Mesenchymal stem cell (in vitro differentiated cells and primary cell): Measurements from ENCODE around the gene IL16.

Experiments used
- DNase-seq: peaks from one replicate; pipeline ENCODE4 v3.0.0-alpha.2; 2013
- H2AFZ ChIP-seq: one replicate; pipeline ENCODE4 v1.6.1; 2013; ENCODE audit warnings: low read depth, mild to moderate bottlenecking, control low read depth, inconsistent platforms, low read length, moderate library complexity
- H2AK5ac ChIP-seq: 2 replicates; pipeline ENCODE4 v1.6.1; 2013; ENCODE audit warnings: low read length, moderate library complexity, mild to moderate bottlenecking, inconsistent platforms; ENCODE audit not compliant: severe bottlenecking
- H2BK120ac ChIP-seq: one replicate; pipeline ENCODE4 v1.6.1; 2013; ENCODE audit warnings: low read depth, mild to moderate bottlenecking, inconsistent platforms, low read length, moderate library complexity
- H2BK12ac ChIP-seq, 2 experiments: one replicate each; pipeline ENCODE4 v1.6.1; 2013; ENCODE audit warnings: inconsistent platforms in 2 of 2, low read length in 2 of 2, mild to moderate bottlenecking in 2 of 2, moderate library complexity in 2 of 2, control low read depth in 1 of 2
- H2BK15ac ChIP-seq: one replicate; pipeline ENCODE4 v1.6.1; 2013; ENCODE audit warnings: mild to moderate bottlenecking, low read depth, inconsistent platforms; ENCODE audit not compliant: poor library complexity, severe bottlenecking
- H2BK5ac ChIP-seq: 2 replicates; pipeline ENCODE4 v1.6.1; 2013; ENCODE audit warnings: low read depth, mild to moderate bottlenecking, low read length, control low read depth, inconsistent platforms; ENCODE audit not compliant: poor library complexity, severe bottlenecking
- H3K14ac ChIP-seq, 2 experiments: one replicate each; pipeline ENCODE4 v1.6.1; 2013; ENCODE audit warnings: inconsistent platforms in 2 of 2, low read length in 2 of 2, control low read depth in 1 of 2, mild to moderate bottlenecking in 1 of 2, moderate library complexity in 1 of 2
- H3K18ac ChIP-seq, 2 experiments: one replicate each; pipeline ENCODE4 v1.6.1; 2013; ENCODE audit warnings: inconsistent platforms in 2 of 2, low read length in 2 of 2, control low read depth in 1 of 2, low read depth in 1 of 2, mild to moderate bottlenecking in 1 of 2
- H3K23ac ChIP-seq, 2 experiments: one replicate each; pipeline ENCODE4 v1.6.1; 2013; ENCODE audit warnings: inconsistent platforms in 2 of 2, low read length in 2 of 2, mild to moderate bottlenecking in 2 of 2, moderate library complexity in 2 of 2, control low read depth in 1 of 2
- H3K27ac ChIP-seq: 2 replicates; pipeline ENCODE4 v1.5.1; 2013; ENCODE audit warnings: mild to moderate bottlenecking, moderate library complexity, low read length, control low read depth, inconsistent platforms; ENCODE audit not compliant: poor library complexity, severe bottlenecking
- H3K27me3 ChIP-seq, 2 experiments: 2 replicates each; pipeline versions ENCODE4 v1.6.1 to v1.7.0; 2013; ENCODE audit warnings: low read length in 2 of 2, mild to moderate bottlenecking in 2 of 2, moderate library complexity in 2 of 2, control low read depth in 1 of 2, inconsistent platforms in 1 of 2; ENCODE audit not compliant: control insufficient read depth in 1 of 2, insufficient read depth in 1 of 2
- H3K36me3 ChIP-seq, 2 experiments: 2 replicates each; pipeline versions ENCODE4 v1.6.1 to v1.7.0; 2013; ENCODE audit warnings: low read length in 2 of 2, control low read depth in 1 of 2, inconsistent platforms in 1 of 2, low read depth in 1 of 2, mild to moderate bottlenecking in 1 of 2; ENCODE audit not compliant: insufficient read depth in 2 of 2, control insufficient read depth in 1 of 2
- H3K4ac ChIP-seq, 2 experiments: one replicate each; pipeline ENCODE4 v1.6.1; 2013; ENCODE audit warnings: inconsistent platforms in 2 of 2, low read length in 2 of 2, mild to moderate bottlenecking in 2 of 2, moderate library complexity in 2 of 2, control low read depth in 1 of 2, low read depth in 1 of 2
- H3K4me1 ChIP-seq: 2 replicates; pipeline ENCODE4 v1.6.1; 2013; ENCODE audit warnings: low read depth, low read length, control low read depth; ENCODE audit not compliant: control insufficient read depth, insufficient read depth
- H3K4me2 ChIP-seq: 2 replicates; pipeline ENCODE4 v1.6.1; 2013; ENCODE audit warnings: low read length, mild to moderate bottlenecking, inconsistent platforms; ENCODE audit not compliant: poor library complexity, severe bottlenecking
- H3K4me3 ChIP-seq, 2 experiments: 2 replicates each; pipeline versions ENCODE4 v1.5.1 to v1.7.0; 2013; ENCODE audit warnings: low read length in 2 of 2, mild to moderate bottlenecking in 2 of 2, control low read depth in 1 of 2, low read depth in 1 of 2; ENCODE audit not compliant: insufficient read depth in 1 of 2
- H3K79me1 ChIP-seq: replicated peaks from 2 replicates; pipeline ENCODE4 v1.6.1; 2013; ENCODE audit warnings: mild to moderate bottlenecking, control low read depth, low read length, inconsistent platforms; ENCODE audit not compliant: poor library complexity, severe bottlenecking
- H3K9ac ChIP-seq: 2 replicates; pipeline ENCODE4 v1.7.0; 2013; ENCODE audit warnings: mild to moderate bottlenecking, low read length, moderate library complexity
- H3K9me3 ChIP-seq: 2 replicates; pipeline ENCODE4 v1.7.0; 2013; ENCODE audit warnings: mild to moderate bottlenecking, low read length; ENCODE audit not compliant: control insufficient read depth
- H4K8ac ChIP-seq: one replicate; pipeline ENCODE4 v1.6.1; 2013; ENCODE audit warnings: inconsistent platforms, mild to moderate bottlenecking, low read length, moderate library complexity
- H4K91ac ChIP-seq: one replicate; pipeline ENCODE4 v1.6.1; 2013; ENCODE audit warnings: mild to moderate bottlenecking, low read length, inconsistent platforms
- WGBS: methylation state at CpG from one replicate; pipeline ENCODE4 v1.1.7; 2013; ENCODE audit warnings: mixed read lengths; 5-methylcytosine and 5-hydroxymethylcytosine counted together

The IL16 gene

DNA sequence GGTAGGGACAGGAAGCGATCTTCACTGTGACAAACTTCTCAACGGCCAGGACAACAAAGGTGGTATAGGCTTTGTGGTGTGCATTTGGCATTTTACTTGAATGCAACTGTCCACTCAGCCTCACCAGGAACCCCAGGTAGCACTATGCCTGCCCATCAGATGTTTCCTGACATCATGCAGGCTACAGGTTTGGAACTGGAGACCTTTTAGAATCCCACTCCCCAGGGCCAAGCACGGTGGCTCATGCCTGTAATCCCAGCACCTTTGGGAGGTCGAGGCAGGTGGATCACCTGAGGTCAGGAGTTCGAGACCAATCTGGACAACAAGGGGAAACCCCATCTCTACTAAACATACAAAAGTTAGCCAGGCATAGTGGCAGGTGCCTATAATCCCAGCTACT, 117.7 kb downstream of the IL16 start:
- Histone ChIP-seq H3K4me1 (peaks cover 8% of the 10 kb centered on the region), H3K4ac (no peak overlapping the region), H3K18ac (no peak overlapping the region), H2AK5ac (peak overlapping the region; percentile 88), H2BK12ac (no peak overlapping the region), H2BK15ac (no peak overlapping the region), H3K27ac (no peak overlapping the region), H3K36me3 (peaks cover 40 to 52% of the 10 kb centered on the region in 2 experiments), H2BK120ac (no peak overlapping the region), H3K4me2 (no peak overlapping the region), H4K8ac (no peak overlapping the region), H2BK5ac (no peak overlapping the region), H3K14ac (no peak overlapping the region), H3K4me3 (no peak overlapping the region), H3K27me3 (no peaks in the 10 kb centered on the region), H4K91ac (no peak overlapping the region), H3K9me3 (no peaks in the 10 kb centered on the region), H3K23ac (no peak overlapping the region), H3K9ac (no peak overlapping the region), H3K79me1 (no peaks in the 10 kb centered on the region), H2AFZ (no peak overlapping the region)
- DNase-seq: no peak
- 100% methylated on average over 5 of the region's 5 CpGs for WGBS

DNA sequence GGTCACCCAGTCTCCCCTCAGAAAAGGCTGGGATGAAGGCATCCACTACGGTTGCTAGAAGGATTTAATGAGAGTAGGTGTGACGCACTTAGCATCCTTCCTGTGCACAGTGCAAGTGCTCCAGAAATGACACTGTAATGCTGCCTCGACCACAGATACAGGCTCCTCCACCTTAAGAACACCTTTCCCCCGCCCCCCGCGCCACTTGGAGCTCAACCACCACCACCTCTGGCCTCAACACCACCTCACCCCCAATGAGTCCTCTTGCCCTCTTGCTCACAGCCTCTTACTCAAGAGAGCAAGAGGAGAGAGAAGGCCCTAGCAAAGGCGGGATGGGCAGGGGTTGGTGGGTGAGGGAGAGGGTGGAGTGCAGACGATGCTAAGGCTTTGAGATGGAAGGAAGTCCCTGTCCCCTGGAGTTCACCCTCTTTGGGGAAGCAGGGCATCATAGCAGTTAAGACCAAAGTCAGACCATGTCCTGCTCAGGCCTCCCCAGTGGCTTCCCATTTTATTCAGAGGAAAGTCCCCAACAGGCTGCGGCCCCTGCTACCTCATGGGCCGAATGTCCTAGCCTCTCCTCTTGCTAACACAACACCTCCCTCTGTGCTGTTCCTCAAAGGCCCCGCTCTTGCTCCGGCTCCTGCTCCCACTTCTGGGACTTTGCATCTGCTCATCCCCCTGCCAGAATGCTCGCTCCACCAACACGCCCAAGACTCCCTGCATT, 118.9 kb downstream of the IL16 start:
- no peak overlapping the region for H2AFZ ChIP-seq
- no peak overlapping the region for H3K18ac ChIP-seq
- WGBS: 91% methylated on average over 11 of the region's 14 CpGs
- no peak overlapping the region for H3K9ac ChIP-seq
- H3K14ac ChIP-seq: no peak overlapping the region
- no peak overlapping the region for H4K91ac ChIP-seq
- H3K9me3 ChIP-seq: no peaks in the 10 kb centered on the region
- no peak overlapping the region for H2BK15ac ChIP-seq
- H2BK120ac ChIP-seq: no peak overlapping the region
- no peak overlapping the region for H3K23ac ChIP-seq
- no peak overlapping the region for H4K8ac ChIP-seq
- H3K27me3 ChIP-seq: no peaks in the 10 kb centered on the region
- peaks cover 51 to 60% of the 10 kb centered on the region in 2 experiments for H3K36me3 ChIP-seq
- no peak overlapping the region for H2BK5ac ChIP-seq
- H3K4ac ChIP-seq: no peak overlapping the region
- no peaks in the 10 kb centered on the region for H3K79me1 ChIP-seq
- H3K4me2 ChIP-seq: no peak overlapping the region
- H3K4me3 ChIP-seq: no peak overlapping the region
- peaks cover 8% of the 10 kb centered on the region for H3K4me1 ChIP-seq
- no peak overlapping the region for H3K27ac ChIP-seq
- DNase-seq: no peak
- no peak overlapping the region for H2BK12ac ChIP-seq
- peak overlapping the region; percentile 49 for H2AK5ac ChIP-seq

DNA sequence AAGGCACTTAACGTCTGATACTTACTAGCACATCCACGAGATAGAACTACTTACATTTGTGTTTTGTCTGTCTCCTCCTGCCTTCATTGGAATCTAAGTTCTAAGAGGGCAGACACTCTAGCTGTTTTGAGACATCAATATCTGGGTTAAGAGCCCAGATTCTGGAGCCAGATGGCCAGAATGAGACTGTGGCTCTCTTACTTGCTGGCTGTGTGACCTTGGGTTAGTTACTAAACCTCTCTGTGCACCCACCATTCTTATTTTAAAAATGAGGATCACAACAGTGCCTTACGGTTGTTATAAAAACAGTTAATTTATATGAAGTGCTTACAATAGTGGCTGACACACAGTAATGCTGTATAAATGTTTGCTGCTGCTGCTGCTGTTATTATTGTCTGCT, 119.6 kb downstream of the IL16 start:
- Histone ChIP-seq H3K23ac (no peak overlapping the region), H2AFZ (no peak overlapping the region), H3K18ac (no peak overlapping the region), H2BK120ac (no peak overlapping the region), H3K4me2 (no peak overlapping the region), H2BK12ac (no peak overlapping the region), H3K14ac (no peak overlapping the region), H3K27ac (no peak overlapping the region), H4K91ac (no peak overlapping the region), H2BK5ac (no peak overlapping the region), H3K79me1 (no peaks in the 10 kb centered on the region), H2AK5ac (no peak overlapping the region), H4K8ac (no peak overlapping the region), H3K36me3 (peaks cover 50 to 65% of the 10 kb centered on the region in 2 experiments), H3K9me3 (no peaks in the 10 kb centered on the region), H2BK15ac (no peak overlapping the region), H3K4me1 (peaks cover 8% of the 10 kb centered on the region), H3K27me3 (no peaks in the 10 kb centered on the region), H3K4ac (no peak overlapping the region), H3K4me3 (no peak overlapping the region), H3K9ac (no peak overlapping the region)
- WGBS: 89% methylated on average over 3 of the region's 3 CpGs
- DNase-seq: no peak

DNA sequence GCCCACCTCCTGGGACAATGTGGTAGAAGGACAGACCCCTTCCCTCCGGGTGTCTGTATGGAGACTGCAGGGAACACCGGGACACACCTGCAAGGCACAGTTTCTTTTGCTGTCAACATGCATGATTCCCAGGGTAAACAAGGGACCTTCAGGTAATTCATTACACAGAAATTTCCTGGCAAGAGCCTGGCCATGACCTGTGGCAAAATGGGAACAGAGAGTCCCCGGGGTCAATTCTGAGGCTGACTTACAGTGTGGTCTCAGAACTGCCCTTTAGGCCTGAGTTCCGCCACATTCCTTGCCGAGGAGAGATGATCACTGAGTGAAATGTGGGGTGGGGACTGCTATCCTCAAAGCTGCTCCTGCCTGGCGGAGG, 121.0 kb downstream of the IL16 start:
- Histone ChIP-seq H3K36me3 (peaks cover 42 to 69% of the 10 kb centered on the region in 2 experiments), H2AFZ (no peak overlapping the region), H3K4ac (no peak overlapping the region), H3K4me1 (peaks cover 10% of the 10 kb centered on the region), H3K23ac (no peak overlapping the region), H3K18ac (no peak overlapping the region), H3K27ac (no peak overlapping the region), H2BK120ac (no peak overlapping the region), H4K91ac (no peak overlapping the region), H3K9me3 (no peaks in the 10 kb centered on the region), H2AK5ac (no peak overlapping the region), H2BK12ac (no peak overlapping the region), H3K9ac (no peak overlapping the region), H2BK5ac (no peak overlapping the region), H3K4me3 (no peak overlapping the region), H2BK15ac (no peak overlapping the region), H3K4me2 (no peak overlapping the region), H3K14ac (no peak overlapping the region), H3K79me1 (no peaks in the 10 kb centered on the region), H4K8ac (no peak overlapping the region), H3K27me3 (no peaks in the 10 kb centered on the region)
- no peak for DNase-seq
- WGBS: 92% methylated on average over 6 of the region's 6 CpGs
